Psoas muscle (tissue), 8 donors: ENCODE results near the gene RUFY2. TPM values are rescaled to one million over a fixed set of nuclear protein-coding genes. Genes with fewer than 3 reads are reported as not detected.
"Not testable (repeated sequence)": the region's sequence is repeated elsewhere in the genome, so short reads cannot be mapped to it uniquely, and the experiment has no call there.

ENCODE experiments used
- ATAC-seq, 4 donors: fragments of 200-7000 bp; cut with Tn5 transposase; one replicate each; pipeline ENCODE4 v1.9.1; 2020; ENCODE audit warnings: moderate library complexity in 3 of 4, mild to moderate bottlenecking in 2 of 4
- DNase-seq, 2 donors: peaks; one replicate each; pipeline ENCODE4 v3.0.0-alpha.2; 2020
- H3K27ac ChIP-seq: fragments of 200-600 bp; one replicate; pipeline ENCODE4 v1.8.0; 2022
- H3K27me3 ChIP-seq, 3 donors: fragments of 200-600 bp in 1 of 3; one replicate each; pipeline versions ENCODE4 v1.6.1 to v1.8.0; 2013 to 2022; ENCODE audit warnings: low read length in 2 of 3, mild to moderate bottlenecking in 2 of 3, moderate library complexity in 1 of 3; ENCODE audit not compliant: insufficient read depth in 3 of 3
- H3K36me3 ChIP-seq, 2 donors: fragments of 200-600 bp in 1 of 2; one replicate each; pipeline versions ENCODE4 v1.6.1 to v1.8.0; 2013 to 2022; ENCODE audit warnings: low read depth in 1 of 2, mild to moderate bottlenecking in 1 of 2, moderate library complexity in 1 of 2; ENCODE audit not compliant: insufficient read depth in 1 of 2
- H3K4me1 ChIP-seq: fragments of 200-600 bp; one replicate; pipeline ENCODE4 v1.8.0; 2022
- H3K4me3 ChIP-seq: fragments of 200-600 bp; one replicate; pipeline ENCODE4 v1.8.0; 2022; ENCODE audit warnings: mild to moderate bottlenecking
- H3K9me3 ChIP-seq: fragments of 200-600 bp; one replicate; pipeline ENCODE4 v1.8.0; 2022
- WGBS, 3 donors: extraction: QIAGEN DNeasy Blood & Tissue Kit; methylation state at CpG; one replicate each; pipeline versions ENCODE4 v1.1.6 to v1.1.7; 2013; 5-methylcytosine and 5-hydroxymethylcytosine counted together
- intact Hi-C, 2 donors: fragments of 100-400 bp; cut with DNase I; formaldehyde crosslinking; loops; one replicate each; pipeline versions ENCODE4 v1.11.0 to v1.14.2; 2022
- polyA plus RNA-seq, 3 donors: library from polyadenylated mRNA; stranded (reverse); fragments of 200-250 nt; gene quantifications; one replicate each; pipeline ENCODE4 v1.2.3, GENCODE V29; 2013
- total RNA-seq, 4 donors: library from RNA; stranded (reverse); fragmentation: NEBNext Ultra II Directional in 2 of 4; extraction: Animal tissue kit (Norgen Biotek cat#: 25700) in 2 of 4; gene quantifications; one replicate each; pipeline versions ENCODE4 v1.2.1 to v1.2.4, GENCODE V29; 2021 to 2023
- TF ChIP-seq, protein P1 (sequence below): fragments of 200-600 bp; IDR thresholded peaks from one replicate; pipeline ENCODE4 v1.8.0; 2022; ENCODE audit warnings: antibody characterized with exemption
- donor health status: healthy with polysubstance abuse.
- donor health status: DM: no; HTN: no; CAD: no; lungs with moderate emphysema.
- donor health status: Bipolar disorder and iron deficiency.
- donor health status: healthy.
- donor health status: DM: yes; HTN: yes; CAD: no.
- donor health status: DM: no; HTN: no; CAD: no.
- donor health status: DM: no; HTN: no; CAD: no.
- donor health status: DM: yes; HTN: yes; CAD: no.

Gene RUFY2
- total and polyA plus RNA-seq, 7 donors, result 3.1 to 12.5 (median 10.0) TPM

DNA sequence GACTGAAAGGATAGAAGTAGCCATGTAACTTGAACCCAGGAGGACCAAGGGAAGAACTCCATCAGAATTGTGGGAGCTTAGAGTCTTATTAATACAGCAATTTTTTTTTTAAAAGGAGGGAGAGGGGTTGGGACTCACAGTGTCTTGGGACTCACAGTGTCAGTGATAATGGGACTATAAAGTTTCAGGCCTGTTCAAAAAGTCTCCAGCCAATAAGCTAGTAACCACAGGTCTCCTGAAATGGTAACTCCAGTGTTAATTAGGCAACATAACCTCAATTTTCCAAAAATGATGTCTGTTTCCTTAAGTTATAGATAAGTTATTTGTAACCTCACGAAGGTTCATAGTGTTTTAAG is 77.6 kb downstream of the RUFY2 start:
- Histone ChIP-seq H3K4me1 (peaks cover 11% of the 10 kb centered on the region), H3K27ac (no peak overlapping the region)
- WGBS, 3 donors, result 99 to 100% (median 100%) methylated on average over 1 of the region's 1 CpG

DNA sequence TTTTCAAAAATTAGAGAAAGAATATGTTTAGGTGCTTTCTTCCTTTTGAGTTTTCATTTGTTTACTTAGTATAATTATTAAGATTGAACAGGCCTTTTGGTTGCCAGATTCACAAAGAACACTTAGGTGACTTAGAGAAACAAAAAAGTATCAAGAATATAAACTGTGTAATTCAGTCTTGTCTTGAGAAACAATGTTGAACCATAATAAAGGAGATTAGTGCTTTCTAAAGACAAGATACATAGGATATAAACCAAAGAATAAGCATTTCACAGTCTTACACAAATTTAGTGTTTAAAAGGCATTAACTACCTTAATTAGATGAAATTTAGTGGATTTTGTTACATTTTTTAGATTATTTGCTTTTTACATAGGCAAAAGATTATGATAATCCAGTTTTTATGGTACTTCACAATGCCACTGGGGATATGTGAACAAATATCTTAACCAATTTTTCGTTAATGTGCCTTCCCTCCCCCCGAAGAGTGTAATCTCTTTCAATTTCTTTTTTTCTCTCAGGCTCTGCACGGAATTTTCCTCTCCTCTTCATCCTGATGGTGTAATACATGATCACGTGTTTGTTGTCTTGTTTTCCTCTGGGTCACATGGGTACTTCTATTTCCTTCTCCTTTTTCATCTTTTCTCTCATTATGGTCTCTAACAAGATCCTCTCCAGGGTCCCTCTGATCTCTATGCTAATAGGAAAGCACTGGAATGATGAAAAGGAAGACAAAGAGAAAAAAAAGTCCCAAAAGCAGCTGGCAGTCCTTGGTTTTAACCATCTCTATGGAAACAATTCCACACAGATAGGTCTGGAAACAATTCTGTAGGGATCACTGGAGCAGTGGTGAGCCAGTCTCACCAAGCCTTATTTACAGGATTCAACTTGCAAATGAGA is 78.9 kb downstream of the RUFY2 start:
- DNase-seq (no peak), ATAC-seq (no peak)
- TF ChIP-seq, protein P1, sequence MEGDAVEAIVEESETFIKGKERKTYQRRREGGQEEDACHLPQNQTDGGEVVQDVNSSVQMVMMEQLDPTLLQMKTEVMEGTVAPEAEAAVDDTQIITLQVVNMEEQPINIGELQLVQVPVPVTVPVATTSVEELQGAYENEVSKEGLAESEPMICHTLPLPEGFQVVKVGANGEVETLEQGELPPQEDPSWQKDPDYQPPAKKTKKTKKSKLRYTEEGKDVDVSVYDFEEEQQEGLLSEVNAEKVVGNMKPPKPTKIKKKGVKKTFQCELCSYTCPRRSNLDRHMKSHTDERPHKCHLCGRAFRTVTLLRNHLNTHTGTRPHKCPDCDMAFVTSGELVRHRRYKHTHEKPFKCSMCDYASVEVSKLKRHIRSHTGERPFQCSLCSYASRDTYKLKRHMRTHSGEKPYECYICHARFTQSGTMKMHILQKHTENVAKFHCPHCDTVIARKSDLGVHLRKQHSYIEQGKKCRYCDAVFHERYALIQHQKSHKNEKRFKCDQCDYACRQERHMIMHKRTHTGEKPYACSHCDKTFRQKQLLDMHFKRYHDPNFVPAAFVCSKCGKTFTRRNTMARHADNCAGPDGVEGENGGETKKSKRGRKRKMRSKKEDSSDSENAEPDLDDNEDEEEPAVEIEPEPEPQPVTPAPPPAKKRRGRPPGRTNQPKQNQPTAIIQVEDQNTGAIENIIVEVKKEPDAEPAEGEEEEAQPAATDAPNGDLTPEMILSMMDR, result no peak
- 9 to 10% (median 10%) methylated on average over 4 of the region's 4 CpGs for WGBS, 3 donors
- peak overlapping the region; percentile 42 for H3K4me3 ChIP-seq
- H3K4me1 ChIP-seq, result peaks cover 10% of the 10 kb centered on the region
- peak overlapping the region; percentile 63 for H3K27ac ChIP-seq
- no peaks in the 10 kb centered on the region for H3K9me3 ChIP-seq
- intact Hi-C loops, result loop anchor here in 1 of 2 donors (5.0 kb wide), 1 partner anchor 91 kb away; no protein-coding TSS in a partner anchor
- H3K36me3 ChIP-seq, result no peaks in the 10 kb centered on the region
- H3K27me3 ChIP-seq, result no peaks in the 10 kb centered on the region

More for the DNA sequence above, 77.6 kb downstream of the RUFY2 start:
- ATAC-seq, result no peak
- Histone ChIP-seq H3K9me3 (no peaks in the 10 kb centered on the region), H3K4me3 (no peak overlapping the region), H3K36me3 (no peaks in the 10 kb centered on the region), H3K27me3 (no peaks in the 10 kb centered on the region)
- TF ChIP-seq, protein P1, result no peak
- intact Hi-C loops, result loop anchor here in 1 of 2 donors (5.0 kb wide), 1 partner anchor 92 kb away; no protein-coding TSS in a partner anchor
- DNase-seq, result no peak

DNA sequence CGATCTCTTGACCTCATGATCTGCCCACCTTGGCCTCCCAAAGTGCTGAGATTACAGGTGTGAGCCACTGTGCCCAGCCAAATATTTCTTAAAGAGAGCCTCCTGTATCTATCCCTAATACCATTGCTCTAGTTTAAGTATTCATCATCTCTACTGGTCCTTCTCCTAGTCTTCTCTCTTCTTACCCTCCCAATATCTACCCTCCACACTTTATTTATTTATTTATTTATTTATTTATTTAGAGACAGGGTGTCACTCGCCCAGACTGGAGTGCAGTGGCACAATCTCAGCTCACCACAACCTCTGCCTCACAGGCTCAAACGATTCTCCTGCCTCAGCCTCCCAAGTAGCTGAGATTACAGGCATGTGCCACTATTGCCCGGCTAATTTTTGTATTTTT is 82.7 kb downstream of the RUFY2 start:
- not testable (repeated sequence) for H3K36me3 ChIP-seq, DNase-seq, H3K27me3 ChIP-seq, H3K4me1 ChIP-seq, ATAC-seq, H3K9me3 ChIP-seq, H3K4me3 ChIP-seq, H3K27ac ChIP-seq
- WGBS, 3 donors, result 90 to 95% (median 92%) methylated on average over 4 of the region's 4 CpGs
- intact Hi-C loops, result loop anchor here in 1 of 2 donors (5.0 kb wide), 1 partner anchor 102 kb away; no protein-coding TSS in a partner anchor

DNA sequence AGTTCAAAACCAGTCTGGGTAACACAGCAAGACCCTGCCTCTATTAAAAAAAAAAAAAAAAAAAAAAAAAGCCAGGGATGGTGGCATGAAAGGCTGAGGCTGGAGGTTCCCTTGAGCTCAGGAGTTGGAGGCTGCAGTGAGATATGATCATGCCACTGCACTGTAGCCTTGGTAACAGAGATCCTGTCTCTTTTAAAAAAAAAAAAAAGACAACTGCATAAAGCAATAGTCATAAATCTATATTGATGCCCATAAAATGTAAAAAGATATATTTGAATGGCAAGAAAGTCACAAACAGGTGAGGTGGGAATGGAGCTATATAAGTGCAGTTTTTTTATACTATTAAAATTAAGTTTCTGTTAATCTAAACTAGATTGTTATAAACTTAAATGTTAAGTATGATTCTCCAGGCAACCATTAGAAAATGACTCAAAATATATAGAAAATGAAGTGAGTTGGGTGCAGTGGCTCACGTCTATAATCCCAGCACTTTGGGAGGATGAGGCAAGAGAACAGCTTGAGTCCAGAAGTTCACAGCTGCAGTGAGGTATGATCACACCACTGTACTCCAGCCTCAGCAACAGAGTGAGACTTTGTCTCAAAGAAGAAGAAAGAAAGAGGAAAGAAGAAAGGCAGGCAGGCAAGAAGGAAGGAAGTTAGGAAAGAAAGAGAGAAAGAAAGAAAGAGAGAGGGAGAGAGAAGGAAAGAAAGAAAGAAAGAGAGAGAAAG is 88.6 kb downstream of the RUFY2 start:
- no peak for ATAC-seq
- no peak for DNase-seq
- H3K9me3 ChIP-seq, result no peaks in the 10 kb centered on the region
- no peak overlapping the region for H3K27ac ChIP-seq
- no peaks in the 10 kb centered on the region for H3K27me3 ChIP-seq
- intact Hi-C loops, result no loop called here
- no peaks in the 10 kb centered on the region for H3K4me1 ChIP-seq
- TF ChIP-seq, protein P1, result no peak
- no peaks in the 10 kb centered on the region for H3K36me3 ChIP-seq
- 64 to 86% (median 74%) methylated on average over 1 of the region's 1 CpG for WGBS, 3 donors
- no peak overlapping the region for H3K4me3 ChIP-seq

DNA sequence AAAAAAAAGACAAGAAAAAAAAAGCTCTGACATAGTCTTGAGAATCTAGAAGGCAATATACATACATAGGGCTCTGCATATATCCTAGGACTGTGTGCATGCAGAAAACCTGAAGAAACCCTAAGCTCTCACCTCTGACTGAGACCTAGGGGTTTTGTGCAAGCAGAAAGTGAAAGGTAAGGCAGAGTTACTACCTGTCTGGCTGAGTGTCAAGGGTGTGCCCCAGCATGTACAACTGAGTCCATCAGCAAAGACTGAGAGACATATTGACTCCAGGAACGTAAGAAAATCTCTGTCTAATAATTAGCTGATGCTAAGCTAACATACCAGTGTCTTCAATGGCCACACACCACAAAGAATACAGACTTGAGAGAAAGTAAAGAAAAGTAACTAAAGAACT is 91.5 kb downstream of the RUFY2 start:
- intact Hi-C loops, result no loop called here
- H3K36me3 ChIP-seq, result no peaks in the 10 kb centered on the region
- DNase-seq (no peak), ATAC-seq (no peak)
- WGBS, 3 donors, result 90 to 94% (median 91%) methylated on average over 1 of the region's 1 CpG
- no peaks in the 10 kb centered on the region for H3K27me3 ChIP-seq
- H3K27ac ChIP-seq, result no peak overlapping the region
- no peaks in the 10 kb centered on the region for H3K9me3 ChIP-seq
- no peak overlapping the region for H3K4me3 ChIP-seq
- no peaks in the 10 kb centered on the region for H3K4me1 ChIP-seq
- TF ChIP-seq, protein P1, result no peak

DNA sequence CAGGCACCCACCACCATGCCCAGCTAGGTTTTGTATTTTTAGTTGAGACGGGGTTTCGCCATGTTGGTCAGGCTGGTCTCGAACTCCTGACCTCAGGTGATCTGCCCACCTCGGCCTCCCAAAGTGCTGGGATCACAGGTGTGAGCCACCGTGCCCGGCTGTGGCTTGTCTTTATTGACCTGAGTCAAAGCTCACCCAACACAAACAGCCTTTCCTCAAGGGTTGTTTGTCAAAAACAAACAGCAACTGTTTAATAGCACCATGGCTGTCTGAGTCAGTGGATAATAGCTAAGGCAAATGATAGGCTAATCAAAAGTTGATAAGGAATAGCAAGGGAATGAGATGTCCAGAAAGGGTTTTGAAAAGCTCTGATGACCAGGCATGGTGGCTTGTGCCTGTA is 92.1 kb downstream of the RUFY2 start:
- WGBS, 3 donors, result 93 to 96% (median 95%) methylated on average over 6 of the region's 6 CpGs
- H3K9me3 ChIP-seq, result not testable (repeated sequence)

More for the DNA sequence above, 92.1 kb downstream of the RUFY2 start:
- intact Hi-C loops, DNase-seq, H3K4me1 ChIP-seq, H3K27ac ChIP-seq, H3K27me3 ChIP-seq, H3K36me3 ChIP-seq, H3K4me3 ChIP-seq, ATAC-seq: not testable (repeated sequence)
